ENCODE results near the gene NUDT3.

NUDT3 gene

DNA sequence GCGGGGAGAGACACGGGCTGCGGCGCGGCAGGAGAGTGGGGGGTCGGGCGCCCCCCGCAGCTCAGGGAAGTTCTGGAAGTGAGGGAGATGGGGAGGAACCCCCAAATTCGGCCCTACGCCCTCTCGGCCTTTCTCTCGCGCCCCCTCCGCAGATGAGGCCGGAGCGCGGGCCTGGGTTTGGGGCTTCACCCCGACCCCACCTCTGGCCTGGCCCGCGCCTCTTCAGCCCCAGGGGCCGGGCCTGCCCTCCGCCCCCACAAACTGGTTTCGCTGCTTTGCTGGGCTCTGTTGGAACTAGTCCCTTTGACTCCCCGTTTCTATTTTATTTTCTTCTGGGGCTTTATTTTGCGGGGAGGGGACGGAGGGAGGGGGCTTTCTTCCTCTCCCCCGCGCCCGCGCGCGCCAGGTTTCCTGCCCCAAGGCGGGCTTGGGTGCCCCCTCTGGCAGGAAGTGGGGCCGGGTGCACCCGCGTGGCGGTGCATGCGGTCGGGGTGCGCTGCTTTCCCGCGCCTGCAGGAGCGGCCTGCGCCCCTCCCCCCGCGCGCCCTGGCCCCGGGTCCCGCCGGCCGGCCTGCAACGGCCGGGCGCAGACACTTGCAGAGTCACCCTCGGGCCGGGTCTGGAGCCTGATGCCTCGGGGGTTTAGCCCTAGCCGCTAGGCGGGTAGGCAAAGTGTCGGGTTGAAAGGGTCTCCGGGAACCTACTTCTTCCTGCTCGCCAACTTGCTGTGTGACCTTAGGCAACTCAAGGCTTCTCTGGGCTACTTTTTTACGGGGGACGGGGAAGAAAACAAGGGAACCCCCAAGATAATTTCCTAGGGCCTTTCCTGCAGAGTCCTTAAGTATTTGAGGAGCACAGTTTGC lies 154.5 kb downstream of the NUDT3 start:
- peak in 1 of 2 donors; percentile 21 for DNase-seq

- DNase-seq: no peak
Measured at GRCh38 chr6:34237316-34237721, 155.2 kb downstream of the NUDT3 start.

GRCh38 chr6:34236443-34237315 lies 155.8 kb downstream of the NUDT3 start, which contains the start of gene HMGA1:
HMGA1 (plus strand) TSS chr6:34236873; CDS start chr6:34240781, 3,908 bp downstream.
- peak; percentile 77 to 87 for DNase-seq

GRCh38 chr6:34236131-34236442 lies 156.4 kb downstream of the NUDT3 start:
- DNase-seq: no peak

DNA sequence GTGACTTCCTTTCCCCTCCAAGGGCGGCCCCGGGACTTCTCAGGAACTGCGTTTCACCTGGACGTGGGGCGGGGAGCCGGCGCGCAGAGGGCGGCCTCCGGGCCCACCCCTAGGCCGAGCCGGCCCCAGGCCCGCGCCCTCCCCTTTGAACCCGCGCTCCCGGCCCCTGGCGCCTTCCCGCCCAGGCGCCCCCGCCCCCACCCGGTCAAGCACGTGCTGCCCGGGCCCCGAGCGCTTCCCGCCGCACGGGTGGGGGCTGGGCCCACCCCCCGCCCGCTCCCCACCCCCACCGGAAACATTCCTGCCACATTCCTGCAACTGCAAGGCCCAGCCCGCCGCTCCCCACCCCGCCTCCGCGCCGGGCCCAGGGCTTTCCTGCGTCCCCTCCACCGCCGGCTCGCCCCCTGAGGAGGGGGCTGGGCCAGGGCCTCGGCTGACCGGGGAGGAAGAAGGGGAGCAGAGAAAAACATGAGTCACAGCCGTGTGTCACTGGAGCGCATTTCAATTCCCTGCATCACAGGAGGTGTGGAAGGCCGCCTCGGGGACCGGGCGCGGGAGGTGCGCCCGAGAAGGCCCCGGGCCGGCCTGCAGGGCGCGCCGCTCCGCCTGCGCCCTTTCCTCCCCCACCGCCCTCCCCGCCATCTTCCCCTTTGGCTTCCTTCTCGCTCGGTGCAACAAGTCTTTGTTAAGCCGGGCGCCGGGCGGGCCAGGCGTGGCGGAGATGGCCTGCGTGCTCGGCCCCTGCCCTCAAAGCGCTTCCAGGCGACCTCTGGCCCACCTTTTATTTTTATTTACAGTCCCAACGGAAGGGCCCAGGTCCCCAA lies 156.9 kb downstream of the NUDT3 start:
- no peak for DNase-seq

GRCh38 chr6:34234667-34235306 lies 157.7 kb downstream of the NUDT3 start:
- no peak for DNase-seq

GRCh38 chr6:34233867-34234266 lies 158.6 kb downstream of the NUDT3 start:
- no peak for DNase-seq

DNA sequence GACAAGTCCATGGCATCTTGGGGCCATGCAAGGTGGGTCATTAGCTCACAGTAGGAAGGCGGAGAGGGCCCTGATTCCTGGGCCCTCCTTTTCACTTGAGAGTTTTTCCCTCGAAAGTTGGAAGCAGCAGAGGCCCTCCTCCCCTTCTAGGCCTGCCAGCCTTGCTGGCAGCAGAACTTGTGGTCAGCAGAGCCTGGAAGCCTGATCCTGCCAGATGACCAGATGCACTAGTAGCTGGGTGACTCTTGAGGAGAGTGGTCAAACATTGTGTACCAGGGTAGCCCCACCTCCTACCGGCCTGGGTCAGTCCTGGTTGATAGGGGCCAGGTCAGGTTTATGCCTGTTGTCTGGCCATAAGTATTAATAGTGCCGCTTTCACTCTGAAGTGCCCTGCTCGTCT lies 159.6 kb downstream of the NUDT3 start:
- no peak for DNase-seq

DNA sequence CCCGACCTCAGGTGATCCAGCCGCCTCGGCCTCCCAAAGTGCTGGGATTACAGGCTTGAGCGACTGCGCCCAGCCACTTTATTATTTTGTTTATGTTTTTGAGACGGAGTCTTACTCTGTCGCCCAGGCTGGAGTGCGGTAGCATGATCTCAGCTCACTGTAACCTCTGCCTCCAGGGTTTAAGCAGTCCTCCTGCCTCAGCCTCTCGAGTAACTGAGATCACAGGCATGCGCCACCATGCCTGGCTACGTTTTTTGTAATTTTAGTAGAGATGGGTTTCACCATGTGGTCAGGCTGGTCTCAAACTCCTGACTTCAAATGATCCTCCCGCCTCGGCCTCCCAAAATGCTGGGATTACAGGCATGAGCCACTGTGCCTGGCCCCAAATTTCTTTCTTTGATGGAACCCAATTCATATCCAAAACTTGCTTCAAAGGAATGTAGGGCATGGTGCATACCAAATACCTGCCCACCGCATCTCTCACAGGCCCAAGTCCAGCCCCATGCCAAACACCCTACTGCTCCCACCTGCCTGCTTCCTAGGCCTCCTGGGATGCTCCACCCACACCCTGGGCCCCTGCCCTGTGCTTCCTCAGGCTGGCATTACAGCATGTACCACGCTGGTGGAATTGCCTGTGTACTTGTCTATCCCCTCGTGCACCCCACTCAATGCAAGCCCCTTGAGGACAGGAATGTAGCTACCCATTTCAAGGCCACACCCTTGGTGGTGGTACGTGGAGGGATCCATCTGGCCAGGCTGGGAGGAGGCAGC lies 160.7 kb downstream of the NUDT3 start:
- DNase-seq: no peak

DNA sequence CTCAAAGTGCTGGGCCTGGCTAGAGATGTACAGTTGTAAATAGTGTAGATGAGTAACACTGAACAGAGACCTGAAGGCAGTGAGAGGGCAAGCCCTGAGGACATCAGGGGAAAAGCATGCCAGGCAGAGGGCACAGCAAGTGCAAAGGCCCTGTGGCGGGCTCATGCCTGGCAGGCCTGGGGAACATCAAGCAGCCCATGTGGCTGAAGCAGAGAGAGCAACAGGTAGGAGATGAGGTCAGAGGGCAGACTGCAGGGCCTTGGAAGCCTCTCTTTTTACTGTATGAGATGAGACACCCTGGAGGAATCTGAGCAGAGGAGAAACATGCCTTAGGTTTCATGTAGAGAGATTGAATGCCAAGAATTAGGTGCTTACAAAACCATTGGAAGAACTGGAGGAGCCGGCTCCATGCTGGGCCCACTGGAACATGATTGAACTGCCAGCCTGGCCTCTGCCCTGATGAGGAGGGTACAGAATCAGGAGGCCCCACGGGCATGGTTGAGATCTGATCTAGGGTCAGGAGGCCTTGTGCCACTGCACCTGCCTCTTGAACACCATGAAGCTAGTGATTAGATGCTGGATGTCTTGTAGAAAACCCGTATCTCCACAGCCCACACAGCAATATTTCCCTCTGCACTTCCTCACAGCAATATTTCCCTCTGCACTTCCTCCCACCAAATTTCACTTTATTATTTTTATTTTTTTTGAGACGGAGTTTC lies 161.7 kb downstream of the NUDT3 start:
- DNase-seq: no peak

- DNase-seq: no peak
Measured at GRCh38 chr6:34229877-34230276, 162.6 kb downstream of the NUDT3 start.

Measured in hippocampal formation (tissue), 2 donors.